Activated CD4-positive, alpha-beta T cell treated with anti-CD3 and anti-CD28 coated beads for 36 hours (primary cell): ENCODE data around the gene BABAM1. TPM values are rescaled to one million over a fixed set of nuclear protein-coding genes. Genes with fewer than 3 reads are reported as not detected.
A peak's percentile ranks its signal among the peaks of the same experiment; 100 is the strongest.

Experiments
- ATAC-seq: fragments of 200-7000 bp; cut with Tn5 transposase; one replicate; pipeline ENCODE4 v1.10.0; 2021; ENCODE audit warnings: mild to moderate bottlenecking, moderate library complexity
- CTCF ChIA-PET: fragments of 350-600 bp; sonication (Branson Sonifier 250); formaldehyde crosslinking; loops from one replicate; lab custom pipeline; 2021; ENCODE audit warnings: antibody characterized with exemption; lab: Charles Lee
- POLR2A ChIA-PET: fragments of 350-600 bp; sonication (Branson Sonifier 250); formaldehyde crosslinking; loops from one replicate; lab custom pipeline; 2021; ENCODE audit warnings: antibody characterized with exemption, inconsistent platforms; lab: Charles Lee
- DNase-seq: peaks from one replicate; pipeline ENCODE4 v3.0.0-alpha.2; 2020
- H3K27ac Mint-ChIP-seq: one replicate; pipeline ENCODE4 v1.8.0; 2021; ENCODE audit warnings: mixed read lengths
- H3K27me3 Mint-ChIP-seq: one replicate; pipeline ENCODE4 v1.8.0; 2021; ENCODE audit warnings: mixed read lengths
- H3K36me3 Mint-ChIP-seq: one replicate; pipeline ENCODE4 v1.8.0; 2021; ENCODE audit warnings: low read depth, mixed read lengths
- H3K4me1 Mint-ChIP-seq: one replicate; pipeline ENCODE4 v1.8.0; 2021; ENCODE audit warnings: mixed read lengths
- H3K4me3 Mint-ChIP-seq: one replicate; pipeline ENCODE4 v1.8.0; 2021; ENCODE audit warnings: mild to moderate bottlenecking, moderate library complexity, mixed read lengths
- H3K9me3 Mint-ChIP-seq: one replicate; pipeline ENCODE4 v1.8.0; 2021; ENCODE audit warnings: low read depth, mixed read lengths
- intact Hi-C, 2 experiments: fragments of 100-400 bp; cut with DNase I in 1 of 2; cut with micrococcal nuclease in 1 of 2; formaldehyde crosslinking; loops; one replicate each; pipeline versions ENCODE4 v1.14.2 to v1.15.1; 2022 to 2024; cut with DNase I, micrococcal nuclease
- total RNA-seq, 2 experiments: library from RNA; stranded (reverse); gene quantifications; one replicate each; pipeline ENCODE4 v1.2.3, GENCODE V29; 2021

The BABAM1 gene
- total RNA-seq, 2 experiments from 2014 or later = 109 to 132 TPM

DNA sequence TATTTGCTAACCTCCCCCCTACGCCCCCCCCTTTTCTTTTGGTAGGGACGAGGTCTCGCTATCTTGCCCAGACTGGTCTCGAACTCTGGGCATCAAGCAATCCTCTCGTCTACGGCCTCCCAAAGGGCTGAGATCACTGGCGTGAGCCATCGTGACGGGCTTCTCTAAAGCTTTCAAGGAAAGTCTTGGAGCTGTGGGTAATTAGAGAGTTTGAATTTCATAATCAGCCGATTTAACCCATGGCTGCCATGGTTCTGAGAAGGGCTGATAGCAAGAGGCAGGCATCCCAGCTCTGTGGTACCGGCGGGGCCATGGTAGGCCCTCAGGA lies 36.7 kb downstream of the BABAM1 start:
- ATAC-seq (no peak), DNase-seq (no peak)
- Mint-ChIP-seq H3K27ac (peak overlapping the region; percentile 47), H3K36me3 (peaks cover 1% of the 10 kb centered on the region), H3K4me3 (peak overlapping the region; percentile 63), H3K9me3 (no peaks in the 10 kb centered on the region), H3K4me1 (peaks cover 35% of the 10 kb centered on the region), H3K27me3 (no peaks in the 10 kb centered on the region)
- ChIA-PET POLR2A (interaction anchor here (0.6 kb wide), 1 partner anchor 83 kb away, joined by 3 read pairs; no protein-coding TSS in a partner anchor), CTCF (interaction anchor here (0.6 to 5.1 kb wide), 7 partner anchors 11 to 1894 kb away, joined by 3 to 24 read pairs (median 4); no protein-coding TSS in a partner anchor)
- intact Hi-C loops = loop anchor here (1.0 to 2.0 kb wide), 2 partner anchors 12 to 643 kb away; partner anchors contain the start of genes SMIM7 (in 1 of the 2) and TMEM38A (in 1 of the 2)

DNA sequence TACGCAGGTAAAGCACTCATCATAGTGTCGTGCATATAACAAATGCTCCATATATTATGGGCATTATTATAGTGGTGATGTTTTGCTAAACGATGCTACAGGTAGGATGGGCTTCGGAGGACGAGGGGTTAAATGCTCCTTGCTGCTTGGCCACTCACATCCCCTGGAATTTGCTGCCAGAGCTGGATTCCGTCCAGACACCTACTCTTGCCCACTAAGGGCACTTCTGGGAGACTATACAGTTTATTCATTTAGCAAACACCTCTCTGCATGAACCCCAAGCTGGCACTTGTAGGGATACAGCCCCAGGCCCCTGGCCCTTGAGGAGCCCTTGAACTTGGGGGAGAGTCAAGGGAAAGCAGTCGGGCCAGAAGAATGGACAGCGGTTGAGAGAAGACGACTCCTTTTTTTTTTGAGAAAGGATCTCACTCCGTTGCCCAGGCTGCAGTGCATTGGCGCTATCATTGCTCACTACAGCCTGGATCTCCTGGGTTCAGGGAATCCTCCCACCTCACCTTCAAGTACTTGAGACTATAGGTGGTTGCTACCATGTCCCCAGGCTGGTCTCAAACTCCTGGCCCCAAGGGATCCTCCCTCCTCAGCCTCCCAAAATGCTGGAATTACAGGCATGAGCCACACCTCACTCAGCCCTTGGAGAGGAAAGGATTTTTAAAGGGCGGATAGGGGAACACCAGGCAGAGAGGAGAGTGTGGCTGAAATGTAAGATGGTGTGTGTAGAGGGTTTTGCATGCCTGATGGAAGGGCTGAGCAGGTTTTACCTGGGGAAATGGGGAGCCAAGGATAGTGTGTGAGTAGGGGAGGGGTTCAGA lies 37.4 kb downstream of the BABAM1 start:
- Mint-ChIP-seq H3K9me3 (no peaks in the 10 kb centered on the region), H3K4me1 (peaks cover 39% of the 10 kb centered on the region), H3K27ac (peak overlapping the region; percentile 85), H3K27me3 (no peaks in the 10 kb centered on the region), H3K4me3 (peak overlapping the region; percentile 86), H3K36me3 (peaks cover 1% of the 10 kb centered on the region)
- POLR2A ChIA-PET = interaction anchor here (0.6 to 0.9 kb wide), 3 partner anchors 12 to 65 kb away, joined by 3 to 12 read pairs (median 3); no protein-coding TSS in a partner anchor
- CTCF ChIA-PET = interaction anchor here (0.6 to 5.1 kb wide), 10 partner anchors 11 to 1895 kb away, joined by 3 to 24 read pairs (median 4); partner anchors contain the start of genes BABAM1 and MVB12A
- ATAC-seq = no peak
- intact Hi-C loops = loop anchor here (1.0 to 5.0 kb wide), 6 partner anchors 37 to 762 kb away; partner anchors contain the start of genes BABAM1 (in 2 of the 2), CHERP (in 1 of the 2), HAUS8 (in 1 of the 2) and MYO9B (in 1 of the 2)
- no peak for DNase-seq

DNA sequence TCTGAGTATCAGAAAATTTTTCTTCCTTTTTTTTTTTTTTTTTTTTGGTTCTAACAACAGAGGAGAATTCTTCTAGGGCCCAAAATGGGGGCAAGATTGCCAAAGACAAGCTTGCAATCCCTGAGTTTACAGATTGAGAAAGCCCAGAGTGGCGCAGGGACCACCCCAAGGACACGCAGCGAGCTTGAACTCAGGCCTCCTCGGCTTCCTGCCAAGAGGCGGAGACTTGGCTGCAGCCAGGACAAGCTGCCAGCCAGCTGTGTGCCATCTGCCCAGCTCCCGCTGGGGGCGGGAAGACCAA lies 37.9 kb downstream of the BABAM1 start:
- H3K36me3 Mint-ChIP-seq = peaks cover 1% of the 10 kb centered on the region
- ChIA-PET POLR2A (interaction anchor here (0.6 to 0.9 kb wide), 3 partner anchors 12 to 64 kb away, joined by 3 to 12 read pairs (median 3); no protein-coding TSS in a partner anchor), CTCF (interaction anchor here (0.7 to 5.1 kb wide), 8 partner anchors 12 to 114 kb away, joined by 3 to 24 read pairs (median 6); partner anchors contain the start of genes BABAM1 and MVB12A)
- H3K9me3 Mint-ChIP-seq = no peaks in the 10 kb centered on the region
- intact Hi-C loops = loop anchor here (1.0 to 5.0 kb wide), 6 partner anchors 38 to 763 kb away; partner anchors contain the start of genes BABAM1 (in 2 of the 2), CHERP (in 1 of the 2), HAUS8 (in 1 of the 2) and MYO9B (in 1 of the 2)
- peaks cover 41% of the 10 kb centered on the region for H3K4me1 Mint-ChIP-seq
- H3K27ac Mint-ChIP-seq = peak overlapping the region; percentile 85
- H3K27me3 Mint-ChIP-seq = no peaks in the 10 kb centered on the region
- DNase-seq (no peak), ATAC-seq (no peak)
- peak overlapping the region; percentile 86 for H3K4me3 Mint-ChIP-seq

DNA sequence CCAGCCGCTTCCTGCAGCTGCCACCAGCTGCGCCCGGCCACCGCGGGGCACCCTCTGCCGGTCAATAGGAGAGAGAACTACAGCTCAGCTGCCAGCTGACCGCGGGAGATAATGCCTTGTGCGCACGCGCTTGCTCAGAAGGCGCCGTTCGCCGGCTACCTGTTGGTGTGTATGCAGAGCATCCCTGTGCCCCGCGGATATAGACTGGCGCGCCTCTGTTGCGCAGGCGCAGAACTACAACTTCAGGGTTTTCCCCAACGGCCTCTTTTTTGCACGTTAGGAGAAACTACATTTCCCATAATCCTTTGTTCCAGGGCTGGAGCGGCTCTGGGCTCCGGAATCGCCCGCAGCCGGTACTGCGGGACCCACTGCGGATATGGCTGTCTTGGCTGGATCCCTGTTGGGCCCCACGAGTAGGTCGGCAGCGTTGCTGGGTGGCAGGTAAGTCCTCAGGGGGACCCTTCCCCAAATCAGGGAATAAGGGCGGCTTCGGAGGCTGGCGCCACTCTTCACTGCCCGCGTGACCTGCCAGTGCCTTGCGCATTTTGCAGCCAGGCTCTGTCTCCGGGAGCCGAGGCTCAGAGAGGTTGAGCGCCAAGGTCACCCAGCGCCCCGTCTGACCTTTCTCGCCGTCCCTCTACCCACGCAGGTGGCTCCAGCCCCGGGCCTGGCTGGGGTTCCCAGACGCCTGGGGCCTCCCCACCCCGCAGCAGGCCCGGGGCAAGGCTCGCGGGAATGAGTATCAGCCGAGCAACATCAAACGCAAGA lies 38.5 kb downstream of the BABAM1 start, which contains the start of gene MRPL34:
MRPL34 (plus strand) TSS at position 356 of the 768 bp plus-strand sequence; CDS start at position 377, 21 bp downstream.
- DNase-seq (peak; percentile 97), ATAC-seq (peak; percentile 70)
- H3K36me3 Mint-ChIP-seq = peaks cover 1% of the 10 kb centered on the region
- H3K4me3 Mint-ChIP-seq = peak within 1 kb of the TSS; percentile 86
- CTCF ChIA-PET = interaction anchor here (0.7 to 5.1 kb wide), 9 partner anchors 12 to 114 kb away, joined by 3 to 24 read pairs (median 5); partner anchors contain the start of genes BABAM1 and MVB12A
- intact Hi-C loops = loop anchor here (1.0 to 5.0 kb wide), 6 partner anchors 38 to 763 kb away; partner anchors contain the start of genes BABAM1 (in 2 of the 2), CHERP (in 1 of the 2), HAUS8 (in 1 of the 2) and MYO9B (in 1 of the 2)
- no peaks in the 10 kb centered on the region for H3K9me3 Mint-ChIP-seq
- POLR2A ChIA-PET = interaction anchor here (0.6 to 0.9 kb wide), 3 partner anchors 13 to 64 kb away, joined by 3 to 12 read pairs (median 3); no protein-coding TSS in a partner anchor
- no peaks in the 10 kb centered on the region for H3K27me3 Mint-ChIP-seq
- peak within 1 kb of the TSS; percentile 92 for H3K27ac Mint-ChIP-seq
- H3K4me1 Mint-ChIP-seq = peaks cover 46% of the 10 kb centered on the region

DNA sequence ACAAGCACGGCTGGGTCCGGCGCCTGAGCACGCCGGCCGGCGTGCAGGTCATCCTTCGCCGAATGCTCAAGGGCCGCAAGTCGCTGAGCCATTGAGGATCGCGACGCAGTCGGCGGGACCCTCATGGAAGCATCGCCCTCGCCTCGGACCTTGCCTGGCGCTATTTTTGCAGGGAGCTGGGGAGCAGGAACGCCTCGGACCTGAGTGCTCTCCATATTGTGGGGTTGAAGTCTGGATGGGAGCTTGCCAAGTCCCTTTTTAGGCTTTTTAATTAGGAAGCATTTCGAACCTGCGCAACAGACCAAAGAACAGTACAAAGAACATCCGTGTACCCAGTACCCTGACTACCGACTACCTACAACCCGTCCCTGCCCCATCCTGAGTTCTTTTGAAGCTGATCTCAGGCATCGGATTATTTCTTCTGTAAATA lies 39.1 kb downstream of the BABAM1 start:
- DNase-seq (no peak), ATAC-seq (no peak)
- Mint-ChIP-seq H3K27me3 (no peaks in the 10 kb centered on the region), H3K36me3 (peaks cover 1% of the 10 kb centered on the region), H3K9me3 (no peaks in the 10 kb centered on the region), H3K4me3 (peak overlapping the region; percentile 86), H3K4me1 (peaks cover 51% of the 10 kb centered on the region), H3K27ac (peak overlapping the region; percentile 92)
- intact Hi-C loops = loop anchor here in 1 of 2 experiments (5.0 kb wide), 1 partner anchor 764 kb away; the partner anchor contains the start of gene CHERP
- POLR2A ChIA-PET = no interaction called here
- CTCF ChIA-PET = interaction anchor here (0.9 to 5.1 kb wide), 4 partner anchors 13 to 83 kb away, joined by 3 to 24 read pairs (median 7); partner anchors contain the start of gene BABAM1

DNA sequence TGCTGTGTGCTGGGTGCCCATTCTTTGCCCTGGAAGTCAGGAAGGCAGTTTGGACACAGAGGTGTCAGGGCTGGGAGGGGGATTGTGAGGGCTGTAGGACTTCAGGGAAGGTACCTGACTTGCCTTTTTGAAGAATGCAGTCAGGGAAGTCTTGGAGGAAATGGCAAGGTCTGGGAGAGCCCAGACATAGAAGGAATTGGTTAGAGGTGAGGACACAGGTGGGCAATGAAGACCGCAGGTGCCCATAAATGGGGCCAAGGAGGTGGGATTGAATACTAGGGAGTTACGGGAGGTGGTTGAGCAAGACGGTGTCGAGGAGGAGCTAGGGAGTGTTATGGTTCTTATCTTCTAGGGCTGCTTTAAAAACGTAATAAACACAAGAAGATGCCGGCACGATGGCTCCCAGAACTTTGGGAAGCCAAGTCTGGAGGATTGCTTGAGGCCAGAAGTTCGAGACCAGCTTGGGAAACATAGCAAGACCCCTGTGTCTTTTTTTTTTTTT lies 40.7 kb downstream of the BABAM1 start:
- H3K4me1 Mint-ChIP-seq = peaks cover 49% of the 10 kb centered on the region
- peaks cover 6% of the 10 kb centered on the region for H3K36me3 Mint-ChIP-seq
- intact Hi-C loops = loop anchor here in 1 of 2 experiments (2.0 to 5.0 kb wide), 2 partner anchors 83 to 766 kb away; partner anchors contain the start of gene CHERP
- ATAC-seq (no peak), DNase-seq (no peak)
- POLR2A ChIA-PET = interaction anchor here (0.7 to 1.8 kb wide), 2 partner anchors 27 to 34 kb away, joined by 3 to 11 read pairs; partner anchors contain the start of gene ANO8
- no peaks in the 10 kb centered on the region for H3K27me3 Mint-ChIP-seq
- peak overlapping the region; percentile 86 for H3K4me3 Mint-ChIP-seq
- CTCF ChIA-PET = interaction anchor here (0.6 to 3.6 kb wide), 4 partner anchors 28 to 154 kb away, joined by 3 to 13 read pairs (median 4); no protein-coding TSS in a partner anchor
- H3K27ac Mint-ChIP-seq = peak overlapping the region; percentile 1
- H3K9me3 Mint-ChIP-seq = no peaks in the 10 kb centered on the region

DNA sequence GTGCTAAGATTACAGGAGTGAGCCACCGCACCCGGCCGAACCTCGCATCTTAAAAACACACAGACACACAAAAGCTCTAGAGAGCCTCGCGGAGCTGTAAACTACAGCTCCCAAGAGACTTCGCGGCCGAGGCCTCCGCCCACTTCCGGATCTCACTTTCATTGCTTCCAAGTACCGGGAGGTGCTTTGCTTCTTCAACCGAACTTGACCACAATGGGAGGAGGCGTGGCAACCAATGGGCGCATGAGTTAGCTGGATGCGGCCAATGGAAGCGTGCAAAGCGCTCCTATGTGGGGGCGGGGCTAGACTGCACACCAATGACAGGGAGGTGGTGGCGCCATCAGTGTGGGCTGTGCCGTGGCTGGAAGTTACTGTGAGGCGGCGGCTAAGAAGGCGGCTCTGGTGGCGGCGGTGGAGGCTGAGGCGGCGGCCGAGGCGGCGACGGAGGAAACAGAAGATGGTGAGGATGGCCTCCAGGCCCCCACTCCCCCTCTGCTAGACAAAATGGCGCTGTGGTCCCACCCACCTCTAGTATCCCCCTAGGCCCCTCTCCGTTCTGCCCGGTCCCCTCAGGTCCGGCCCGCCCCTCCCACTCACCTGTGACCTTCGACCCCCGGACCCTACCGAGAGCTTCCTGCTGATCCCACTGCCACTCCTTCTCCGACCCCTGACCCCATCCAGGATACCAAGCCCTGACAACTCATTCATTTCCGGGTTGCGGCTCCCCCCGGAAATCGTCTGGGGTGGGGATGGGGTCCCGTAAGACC lies 42.1 kb downstream of the BABAM1 start, which contains the start of gene DDA1:
DDA1 (plus strand) TSS at position 366 of the 767 bp plus-strand sequence; CDS start at position 458, 92 bp downstream.
- intact Hi-C loops = loop anchor here (1.0 to 5.0 kb wide), 13 partner anchors 17 to 767 kb away; partner anchors contain the start of genes GTPBP3 (in 2 of the 2), BABAM1 (in 1 of the 2), CHERP (in 1 of the 2) and HAUS8 (in 1 of the 2)
- peak within 1 kb of the TSS; percentile 95 for H3K4me3 Mint-ChIP-seq

DNA sequence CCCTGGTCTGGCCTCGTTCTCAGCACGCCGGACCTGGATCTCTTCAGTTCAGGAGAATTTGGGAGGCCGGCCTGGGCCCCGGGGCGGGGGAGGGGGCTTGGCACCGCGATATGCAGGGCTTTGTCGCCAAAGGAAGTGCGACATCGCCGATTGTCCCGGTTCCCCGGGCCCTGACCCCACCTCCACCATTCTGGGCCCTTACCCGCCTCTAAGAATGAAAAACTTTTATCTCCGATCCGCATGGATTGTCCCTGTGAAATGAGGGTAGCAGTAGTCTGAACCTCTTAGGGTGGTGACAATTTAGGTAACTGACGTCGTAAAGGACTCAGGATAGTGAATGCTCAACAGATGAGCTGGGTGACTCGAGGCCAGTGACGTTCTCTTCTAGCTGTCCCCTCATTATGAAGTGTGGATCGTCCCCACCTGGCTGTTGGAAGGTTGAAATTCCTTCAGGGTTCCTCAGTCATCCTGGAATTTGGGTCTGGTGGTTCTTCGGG lies 42.8 kb downstream of the BABAM1 start:
- ChIA-PET POLR2A (interaction anchor here (1.0 to 1.8 kb wide), 2 partner anchors 25 to 95 kb away, joined by 5 to 11 read pairs; partner anchors contain the start of genes ANO8 and BST2), CTCF (interaction anchor here (0.8 to 3.6 kb wide), 5 partner anchors 11 to 79 kb away, joined by 3 to 13 read pairs (median 3); partner anchors contain the start of gene ANO8)
- Mint-ChIP-seq H3K4me1 (peaks cover 39% of the 10 kb centered on the region), H3K9me3 (no peaks in the 10 kb centered on the region), H3K27ac (peak overlapping the region; percentile 90), H3K4me3 (peak overlapping the region; percentile 95), H3K27me3 (no peaks in the 10 kb centered on the region), H3K36me3 (peaks cover 12% of the 10 kb centered on the region)
- DNase-seq = peak; percentile 51
- no peak for ATAC-seq
- intact Hi-C loops = loop anchor here (1.0 to 5.0 kb wide), 13 partner anchors 18 to 768 kb away; partner anchors contain the start of genes GTPBP3 (in 2 of the 2), BABAM1 (in 1 of the 2), CHERP (in 1 of the 2) and HAUS8 (in 1 of the 2)

More for the DNA sequence above, 42.1 kb downstream of the BABAM1 start, which contains the start of gene DDA1:
- ATAC-seq (peak; percentile 82), DNase-seq (peak; percentile 100)
- no peaks in the 10 kb centered on the region for H3K27me3 Mint-ChIP-seq
- H3K27ac Mint-ChIP-seq = peak within 1 kb of the TSS; percentile 90
- ChIA-PET POLR2A (interaction anchor here (0.5 to 1.8 kb wide), 12 partner anchors 8 to 1233 kb away, joined by 3 to 11 read pairs (median 4); partner anchors contain the start of genes ANO8, BABAM1, BST2 and MVB12A), CTCF (interaction anchor here (0.6 to 3.6 kb wide), 9 partner anchors 12 to 992 kb away, joined by 3 to 13 read pairs (median 5); partner anchors contain the start of genes BABAM1 and MVB12A)
- H3K36me3 Mint-ChIP-seq = peaks cover 9% of the 10 kb centered on the region
- H3K9me3 Mint-ChIP-seq = no peaks in the 10 kb centered on the region
- peaks cover 42% of the 10 kb centered on the region for H3K4me1 Mint-ChIP-seq
